22Rv1 (cell line): ENCODE measurements around the gene STK36.

ENCODE experiments used
- H3K27ac ChIP-seq: fragments of 450-650 bp; 2 replicates; pipeline ENCODE4 v1.5.1; 2017
- CTCF ChIP-seq: fragments of 450-650 bp; IDR thresholded peaks from 2 replicates; pipeline ENCODE4 v1.5.1; 2017; ENCODE audit warnings: mild to moderate bottlenecking
- ZFX ChIP-seq: fragments of 450-650 bp; IDR thresholded peaks from 2 replicates; pipeline ENCODE4 v1.6.1; 2017; ENCODE audit warnings: antibody characterized with exemption, borderline replicate concordance

STK36 gene

DNA sequence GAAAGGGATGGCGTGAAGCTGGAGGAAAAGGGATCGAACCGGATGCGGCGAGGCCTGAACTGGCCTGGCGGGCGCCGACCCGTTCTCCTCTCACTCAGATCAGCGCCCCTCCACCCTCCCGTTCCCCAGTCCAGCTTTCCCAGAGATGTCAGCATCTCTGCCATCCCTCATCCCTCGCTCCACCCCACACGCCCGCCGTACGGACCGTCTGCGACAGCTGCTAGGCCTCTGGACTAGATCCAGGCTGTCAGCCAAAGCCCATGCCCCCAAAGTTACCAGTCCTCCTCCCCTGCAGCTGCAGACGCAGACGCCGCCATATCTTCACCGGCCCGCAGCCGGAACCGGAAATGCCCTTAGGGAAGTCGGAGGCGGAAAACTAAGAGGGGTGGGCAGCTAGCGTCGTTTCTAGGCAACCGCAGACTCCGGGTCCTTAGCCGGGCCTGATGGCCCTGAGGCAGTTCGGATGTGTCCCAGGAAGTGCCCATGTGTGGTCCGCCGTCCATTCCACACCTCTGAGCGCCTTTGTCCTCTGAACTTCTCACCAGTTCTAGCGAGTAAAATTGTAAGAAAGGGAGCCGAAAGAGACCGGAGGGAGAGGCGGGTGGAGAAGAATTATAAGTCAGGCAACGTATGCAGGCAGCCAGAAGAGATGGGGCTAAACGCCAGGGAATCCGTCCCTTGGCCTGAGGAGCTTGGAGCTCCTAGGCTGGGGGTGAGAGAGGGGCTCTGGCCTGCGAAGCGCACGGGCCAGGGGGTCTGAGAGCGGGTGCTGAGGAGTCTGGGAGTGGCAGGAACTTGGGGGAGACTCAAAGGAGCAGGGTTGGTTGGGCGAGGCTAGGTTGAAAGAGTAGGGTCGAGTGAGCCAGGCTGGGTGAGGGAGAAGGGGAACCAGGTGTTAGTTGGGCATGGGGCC lies at the start of gene STK36, which contains the start of gene RNF25:
STK36 (plus strand) TSS at position 433 of the 913 bp plus-strand sequence. CDS start 744 bp downstream, outside the sequence.
RNF25 (minus strand) TSS at position 349 of the 913 bp plus-strand sequence; CDS start at position 317, 32 bp downstream.
- TF ChIP-seq ZFX: no peak
- TF ChIP-seq CTCF: no peak
- H3K27ac ChIP-seq: peak within 1 kb of the TSS; percentile 80

DNA sequence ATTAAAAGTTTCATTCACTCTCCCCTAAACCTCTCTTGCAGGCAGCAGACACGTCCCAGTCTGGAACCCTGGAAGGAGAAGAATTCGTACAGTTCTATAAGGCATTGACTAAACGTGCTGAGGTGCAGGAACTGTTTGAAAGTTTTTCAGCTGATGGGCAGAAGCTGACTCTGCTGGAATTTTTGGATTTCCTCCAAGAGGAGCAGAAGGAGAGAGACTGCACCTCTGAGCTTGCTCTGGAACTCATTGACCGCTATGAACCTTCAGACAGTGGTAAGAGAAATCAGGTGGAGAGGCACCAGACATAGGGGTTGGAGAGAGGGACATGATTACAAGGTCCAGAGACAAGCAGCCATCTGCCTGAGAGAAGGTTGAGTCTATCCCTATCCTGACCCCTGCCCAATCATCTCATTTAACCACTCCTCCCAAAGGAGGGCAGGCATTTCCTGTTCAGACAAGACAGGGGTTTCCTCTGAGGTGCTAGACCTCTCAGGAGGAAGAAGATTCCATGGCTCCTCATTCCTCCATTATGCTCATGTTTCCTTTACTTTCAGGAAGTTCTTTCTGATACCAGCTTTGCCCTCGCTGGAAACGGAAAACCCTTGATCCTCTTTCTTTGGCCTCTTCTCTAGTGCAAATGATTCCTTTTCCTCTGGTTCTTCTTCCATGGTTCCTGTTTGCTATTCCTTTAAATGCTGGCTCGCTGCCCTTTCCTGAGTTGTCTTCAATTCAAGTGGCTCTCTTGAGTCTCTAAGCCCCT lies 49.1 kb upstream of the STK36 start:
- TF ChIP-seq CTCF: no peak
- no peak for TF ChIP-seq ZFX

GRCh38 chr2:218623366-218623705 lies 48.5 kb upstream of the STK36 start:
- TF ChIP-seq ZFX: no peak
- TF ChIP-seq CTCF: no peak

More for the DNA sequence above, 49.1 kb upstream of the STK36 start:
- H3K27ac ChIP-seq: no peak overlapping the region

GRCh38 chr2:218626369-218626768 lies 45.5 kb upstream of the STK36 start:
- TF ChIP-seq ZFX: no peak
- TF ChIP-seq CTCF: no peak
- no peak overlapping the region for H3K27ac ChIP-seq

More at GRCh38 chr2:218623366-218623705, 48.5 kb upstream of the STK36 start:
- H3K27ac ChIP-seq: no peak overlapping the region

DNA sequence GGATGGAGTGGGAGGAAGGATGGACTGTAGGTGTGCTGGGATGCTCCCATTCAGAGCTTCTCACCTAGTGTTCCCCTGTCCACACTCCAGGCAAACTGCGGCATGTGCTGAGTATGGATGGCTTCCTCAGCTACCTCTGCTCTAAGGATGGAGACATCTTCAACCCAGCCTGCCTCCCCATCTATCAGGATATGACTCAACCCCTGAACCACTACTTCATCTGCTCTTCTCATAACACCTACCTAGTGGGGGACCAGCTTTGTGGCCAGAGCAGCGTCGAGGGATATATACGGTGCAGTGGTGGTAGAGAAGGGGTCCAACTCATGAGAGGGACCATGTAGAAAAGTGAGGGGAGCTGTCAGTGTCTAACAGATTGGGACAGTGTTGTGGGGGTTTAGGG lies 43.9 kb upstream of the STK36 start:
- H3K27ac ChIP-seq: no peak overlapping the region
- TF ChIP-seq CTCF (no peak), ZFX (no peak)

- no peak overlapping the region for H3K27ac ChIP-seq
- no peak for TF ChIP-seq CTCF
- TF ChIP-seq ZFX: no peak
Observed at GRCh38 chr2:218631837-218632236, 40.0 kb upstream of the STK36 start.

DNA sequence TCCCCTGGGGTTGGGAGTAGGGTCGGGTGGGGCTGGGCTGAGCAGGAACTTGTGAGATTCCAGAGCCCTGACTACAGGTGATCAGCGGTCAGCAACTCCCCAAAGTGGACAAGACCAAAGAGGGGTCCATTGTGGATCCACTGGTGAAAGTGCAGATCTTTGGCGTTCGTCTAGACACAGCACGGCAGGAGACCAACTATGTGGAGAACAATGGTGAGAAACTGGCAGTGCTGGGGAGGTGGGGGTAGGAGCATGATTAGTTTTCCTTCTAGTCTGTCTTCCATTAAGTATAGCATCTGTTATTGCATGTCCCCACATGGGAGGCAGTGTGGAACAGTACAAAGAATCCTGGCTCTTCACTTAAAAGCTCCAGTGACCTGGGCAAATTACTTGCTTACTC lies 36.2 kb upstream of the STK36 start:
- no peak overlapping the region for H3K27ac ChIP-seq
- no peak for TF ChIP-seq ZFX
